HG03378 (cell line): Measurements from ENCODE around the gene BTK.

Source experiments
- ATAC-seq: cut with Tn5 transposase; IDR thresholded peaks from one replicate; pipeline ENCODE4 v1.9.1; 2021; ENCODE audit warnings: mild to moderate bottlenecking, moderate library complexity; ENCODE audit not compliant: unreplicated experiment

The BTK gene

GRCh38 chrX:101394372-101394771 lies 8.4 kb upstream of the BTK start:
- ATAC-seq, result no peak

- no peak for ATAC-seq
Measured at GRCh38 chrX:101393530-101394305, 7.7 kb upstream of the BTK start.

- ATAC-seq, result no peak
Measured at GRCh38 chrX:101391831-101392230, 5.8 kb upstream of the BTK start.

- peak; percentile 81 for ATAC-seq
Measured at GRCh38 chrX:101390664-101391525, 4.9 kb upstream of the BTK start, which contains the start of gene RPL36A. RPL36A (plus strand) TSS chrX:101391011; CDS start chrX:101391044, 33 bp downstream.

GRCh38 chrX:101388604-101389003 lies 2.6 kb upstream of the BTK start:
- ATAC-seq, result no peak

- ATAC-seq, result no peak
Measured at GRCh38 chrX:101386542-101386885, 523 bp upstream of the BTK start.

GRCh38 chrX:101385026-101385684 lies 836 bp downstream of the BTK start:
- ATAC-seq, result no peak

- ATAC-seq, result peak; percentile 81
Measured at GRCh38 chrX:101383679-101384205, 2.2 kb downstream of the BTK start.

GRCh38 chrX:101377547-101377946 lies 8.4 kb downstream of the BTK start:
- no peak for ATAC-seq

- peak; percentile 75 for ATAC-seq
Measured at GRCh38 chrX:101370888-101371504, 15.0 kb downstream of the BTK start.

GRCh38 chrX:101369687-101370086 lies 16.3 kb downstream of the BTK start:
- no peak for ATAC-seq

- no peak for ATAC-seq
Measured at GRCh38 chrX:101368800-101369199, 17.2 kb downstream of the BTK start.

- ATAC-seq, result no peak
Measured at GRCh38 chrX:101365301-101365795, 20.6 kb downstream of the BTK start.

- ATAC-seq, result no peak
Measured at GRCh38 chrX:101362757-101363156, 23.2 kb downstream of the BTK start.

- no peak for ATAC-seq
Measured at GRCh38 chrX:101362116-101362515, 23.9 kb downstream of the BTK start.

GRCh38 chrX:101360390-101360789 lies 25.6 kb downstream of the BTK start:
- ATAC-seq, result no peak

GRCh38 chrX:101359966-101360365 lies 26.0 kb downstream of the BTK start:
- ATAC-seq, result no peak

GRCh38 chrX:101357166-101357795 lies 28.7 kb downstream of the BTK start:
- no peak for ATAC-seq

- ATAC-seq, result peak; percentile 2
Measured at GRCh38 chrX:101349193-101349562, 36.8 kb downstream of the BTK start.
